LHCN-M2 (cell line): ENCODE data around the gene NCCRP1. TPM values are rescaled to one million over a fixed set of nuclear protein-coding genes. Genes with fewer than 3 reads are reported as not detected.

Experiments used
- DNase-seq: peaks from one replicate; pipeline ENCODE4 v3.0.0-alpha.2; 2012; ENCODE audit warnings: low read depth
- total RNA-seq: library from RNA; depleted of rRNA; stranded (reverse); fragments of >200 nt; gene quantifications from 2 replicates; pipeline ENCODE4 v1.2.3, GENCODE V29; 2014

The NCCRP1 gene
- total RNA-seq, 1 experiment from 2014 or later = not detected

DNA sequence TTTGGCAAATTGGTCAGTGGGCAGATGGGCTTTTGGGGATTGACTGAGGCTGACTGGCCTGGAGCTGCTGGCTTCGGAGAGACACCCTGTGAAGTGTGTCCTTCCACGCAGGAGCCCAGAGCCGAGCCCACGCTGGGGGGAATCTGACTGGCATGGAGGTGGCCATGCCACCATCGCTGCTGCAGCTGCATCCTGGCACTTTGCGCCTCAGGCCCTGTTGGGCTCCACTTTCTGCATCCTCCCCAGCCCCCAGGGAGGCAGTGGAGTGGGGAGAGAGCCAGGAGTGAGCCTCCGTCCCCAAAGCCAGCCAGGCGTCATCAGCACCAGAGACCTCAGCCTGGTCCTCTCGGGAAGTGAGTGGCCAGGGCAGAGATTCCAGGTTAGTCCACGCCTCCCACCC is 17.0 kb upstream of the NCCRP1 start:
- no peak for DNase-seq

DNA sequence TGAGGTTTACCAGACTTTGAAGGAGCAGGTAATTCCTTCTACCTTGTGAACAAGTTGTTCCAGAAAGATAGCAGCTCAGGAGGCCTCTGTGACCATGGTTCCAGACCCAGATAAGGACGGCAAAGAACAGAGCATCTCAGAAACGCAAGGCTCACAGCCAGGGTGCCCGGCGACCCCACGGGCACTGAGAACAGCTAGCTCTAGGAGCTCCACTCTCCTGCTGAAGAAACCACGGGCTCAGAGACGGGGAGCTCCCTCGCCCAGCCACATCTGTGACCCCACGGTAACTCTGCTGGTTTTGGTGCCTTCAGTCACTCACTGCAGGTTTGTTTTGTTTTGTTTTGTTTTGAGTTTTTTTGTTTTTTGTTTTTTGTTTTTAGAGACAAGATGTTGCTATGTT is 16.0 kb upstream of the NCCRP1 start:
- DNase-seq = no peak

DNA sequence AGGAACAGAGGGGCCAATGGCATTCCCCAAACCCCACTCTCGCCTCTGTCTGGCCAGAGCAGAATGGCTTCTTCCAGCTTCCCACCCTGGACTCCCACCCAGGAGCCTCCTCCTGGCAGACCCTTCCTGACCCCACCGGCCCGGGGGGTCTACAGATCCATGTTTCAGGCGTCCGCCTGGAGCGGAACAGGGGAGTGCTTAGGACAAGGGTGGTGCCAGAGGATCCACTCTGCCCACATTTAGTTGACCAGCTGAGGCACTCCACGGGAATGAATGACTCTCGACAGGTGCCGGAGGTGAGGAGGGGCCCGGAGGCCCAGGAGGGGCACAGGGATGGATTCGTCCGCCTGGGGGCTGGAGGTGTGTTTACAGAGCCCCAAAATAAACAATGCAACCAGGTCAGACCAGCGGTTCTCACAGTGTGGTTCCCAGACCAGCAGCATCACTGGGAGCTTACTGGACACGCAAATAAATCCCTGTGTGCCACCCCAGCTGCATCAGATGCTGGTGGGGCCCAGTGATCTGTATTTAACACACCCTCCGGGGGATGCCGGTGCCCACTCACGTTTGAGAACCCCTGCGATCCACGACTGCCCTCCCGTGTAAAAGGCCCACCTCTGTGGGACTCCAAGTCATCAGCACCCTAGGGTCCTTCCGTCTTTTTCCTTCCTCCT is 15.1 kb upstream of the NCCRP1 start:
- DNase-seq = no peak

DNA sequence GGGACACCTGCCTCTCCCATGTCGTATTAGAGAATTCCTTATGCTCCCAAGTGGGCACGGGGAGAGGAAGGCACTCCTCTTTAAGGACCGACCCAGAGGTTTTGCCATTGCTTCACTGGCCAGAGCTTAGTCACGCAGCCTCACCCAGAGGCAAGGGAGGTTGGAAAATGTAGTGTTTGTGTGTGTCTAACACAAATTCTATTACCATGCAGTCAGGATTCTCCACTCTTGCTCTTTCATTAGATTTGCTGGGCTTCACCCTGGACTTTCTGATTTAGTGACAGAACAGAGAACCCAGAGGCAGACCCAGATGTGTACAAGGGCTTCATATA is 14.6 kb upstream of the NCCRP1 start:
- DNase-seq = no peak

DNA sequence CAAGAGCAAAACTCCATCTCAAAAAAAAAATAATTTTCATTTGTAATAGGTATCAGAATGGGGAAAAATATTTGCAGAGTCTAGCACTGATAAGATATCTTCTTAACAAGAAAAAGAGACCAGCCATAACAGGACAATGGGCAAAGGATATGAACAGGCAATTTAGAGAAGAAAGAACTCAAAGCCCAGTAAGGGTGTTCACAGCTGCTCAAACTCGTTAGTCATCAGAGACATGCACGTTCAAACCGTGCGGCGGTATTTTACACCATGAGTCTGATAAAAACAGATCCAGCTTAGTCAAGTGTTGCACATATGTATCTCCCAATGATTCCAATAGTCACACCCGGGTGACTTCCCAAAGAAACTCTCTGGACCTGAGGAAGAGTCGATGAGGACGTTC is 13.7 kb upstream of the NCCRP1 start:
- DNase-seq = peak; percentile 35

DNA sequence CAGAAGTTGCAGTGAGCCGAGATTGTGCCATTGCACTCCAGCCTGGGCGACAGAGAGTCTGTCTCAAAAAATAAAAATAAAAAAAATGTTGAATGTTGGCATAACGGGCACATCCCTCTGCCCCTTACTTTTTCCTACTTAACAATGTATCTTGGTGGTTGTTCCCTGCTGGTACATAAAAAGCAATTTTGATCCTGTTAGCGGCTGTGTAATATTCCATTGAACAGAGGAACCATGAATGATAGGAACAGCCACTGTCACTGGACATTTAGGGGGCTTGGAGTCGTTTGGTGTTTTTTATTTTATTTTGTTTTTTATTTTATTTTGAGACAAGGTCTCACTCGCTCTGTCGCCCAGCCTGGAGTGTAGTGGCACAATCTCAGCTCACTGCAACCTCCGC is 10.4 kb upstream of the NCCRP1 start:
- no peak for DNase-seq

DNA sequence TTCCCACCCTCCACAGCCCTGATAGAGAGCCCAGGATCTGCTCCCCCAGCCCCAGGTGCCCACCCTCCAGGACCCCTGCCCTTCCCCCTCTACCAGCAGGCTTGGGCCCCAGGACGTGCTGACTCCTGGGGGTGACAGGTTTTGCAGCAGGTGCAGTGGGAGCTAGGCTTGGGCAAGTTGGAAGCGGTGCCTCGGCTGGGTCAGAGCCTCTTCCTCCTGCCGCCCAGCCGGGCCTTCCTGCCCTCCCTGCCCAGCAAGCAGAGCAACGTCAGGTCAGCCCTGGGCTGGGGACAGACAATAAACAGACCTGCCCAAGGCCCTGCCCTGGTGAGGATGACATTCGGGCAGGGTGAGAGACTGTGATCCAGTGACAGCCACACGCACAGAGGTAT is 9.2 kb upstream of the NCCRP1 start:
- DNase-seq = no peak

DNA sequence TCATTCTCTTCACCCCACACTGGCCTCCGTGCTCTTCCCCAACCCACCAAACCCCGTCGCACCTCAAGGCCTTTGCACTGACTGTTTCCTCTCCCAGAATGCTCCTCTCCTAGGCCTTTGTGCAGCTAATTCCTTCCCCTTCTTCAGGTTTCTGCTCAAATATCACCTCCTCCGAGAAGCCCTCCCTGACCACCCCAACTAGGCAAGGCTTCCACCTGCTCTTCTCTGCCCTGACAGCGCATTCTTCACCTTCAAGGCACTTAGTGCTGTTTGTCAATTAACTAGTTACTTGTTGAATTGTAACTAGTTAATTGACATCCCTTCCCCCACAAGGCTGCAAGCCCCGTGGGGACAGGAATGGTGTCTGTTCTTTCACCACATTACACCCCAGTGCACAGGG is 7.8 kb upstream of the NCCRP1 start:
- peak; percentile 15 for DNase-seq

DNA sequence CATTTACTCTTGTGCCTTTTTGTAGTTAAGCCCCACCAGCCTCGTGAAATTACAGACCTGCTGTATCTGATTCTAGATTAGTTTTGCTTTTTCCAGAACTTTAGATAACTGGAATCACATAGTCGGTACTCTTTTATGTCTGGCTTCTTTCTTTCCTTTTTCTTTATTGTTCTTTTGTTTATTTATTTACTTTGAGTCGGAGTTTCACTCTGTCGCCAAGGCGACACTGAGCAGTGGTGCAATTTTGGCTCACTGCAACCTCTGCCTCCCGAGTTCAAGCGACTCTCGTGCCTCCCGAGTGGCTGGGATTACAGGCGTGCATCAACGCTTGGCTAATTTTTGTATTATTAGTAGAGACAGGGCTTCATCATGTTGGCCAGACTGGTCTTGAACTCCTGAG is 6.0 kb upstream of the NCCRP1 start:
- no peak for DNase-seq

DNA sequence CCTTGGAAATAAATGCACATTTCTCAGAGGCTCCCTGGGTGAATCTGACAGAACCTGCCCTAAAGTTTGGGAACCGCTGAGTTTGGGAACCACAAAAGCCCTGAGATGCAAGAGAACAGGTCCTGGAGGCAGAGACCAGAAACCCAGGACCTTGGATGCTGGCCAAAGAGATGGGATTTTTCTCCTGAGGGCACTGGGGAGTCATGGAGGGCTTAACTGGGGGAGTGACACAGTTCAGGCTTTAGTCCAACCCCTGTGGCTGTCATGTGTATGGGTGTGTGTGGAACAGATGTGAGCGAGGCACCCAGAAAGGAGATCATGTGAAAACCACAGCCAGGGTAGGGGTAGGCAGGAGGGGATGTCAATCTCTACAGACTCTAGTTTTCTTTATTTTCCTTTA is 3.9 kb upstream of the NCCRP1 start:
- no peak for DNase-seq

DNA sequence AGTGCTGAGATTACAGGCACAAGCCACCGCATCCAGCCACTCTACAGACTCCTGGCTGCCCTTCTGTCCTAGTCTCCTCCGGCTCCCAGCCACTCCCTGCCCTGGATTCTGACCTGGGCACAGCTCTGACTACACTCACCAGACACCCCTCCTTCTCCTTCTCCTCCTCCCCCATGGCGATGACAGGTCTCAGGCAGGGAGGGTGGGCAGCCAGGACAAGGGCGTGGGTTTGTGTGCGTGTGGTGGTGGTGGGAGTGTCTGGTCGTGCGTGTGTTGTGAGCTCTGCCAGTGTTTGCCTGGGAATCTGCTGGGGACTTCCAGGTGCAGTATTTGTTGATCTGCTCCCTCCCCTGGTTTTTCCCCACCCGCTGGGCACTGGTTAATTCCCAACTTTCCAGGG is 3.0 kb upstream of the NCCRP1 start:
- no peak for DNase-seq

DNA sequence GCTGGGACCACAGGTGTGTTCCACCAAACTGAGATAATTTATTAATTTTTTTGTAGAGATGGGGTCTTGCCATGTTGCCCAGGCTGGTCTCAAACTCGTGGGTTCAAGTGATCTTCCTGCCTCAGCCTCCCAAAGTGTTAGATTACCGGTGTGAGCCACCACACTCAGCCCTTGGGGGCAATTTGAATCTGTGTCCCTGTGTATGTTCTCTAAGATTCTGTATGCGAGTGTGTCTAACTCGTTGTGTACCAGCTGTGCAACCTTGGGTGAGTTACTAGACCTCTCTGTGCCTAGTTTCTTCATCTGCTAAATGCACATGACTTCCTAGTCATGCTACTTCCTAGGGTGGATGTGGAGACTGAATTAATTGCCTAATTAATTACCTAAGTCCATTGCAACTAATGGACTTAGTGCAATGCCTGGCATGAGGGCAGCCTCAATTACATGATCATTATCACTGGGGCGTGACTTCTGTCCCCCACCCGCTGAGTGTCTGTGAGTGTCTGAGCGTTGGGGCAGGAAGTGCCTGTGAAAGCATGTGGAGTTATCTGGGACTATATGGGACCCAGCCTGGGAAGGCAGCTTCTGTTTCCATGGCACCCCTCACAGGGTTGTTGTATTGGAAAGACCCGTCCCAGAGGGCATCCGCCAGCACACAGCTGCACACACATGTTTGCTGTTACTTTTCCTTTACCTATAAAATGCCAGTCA is 1.8 kb upstream of the NCCRP1 start:
- DNase-seq = no peak

DNA sequence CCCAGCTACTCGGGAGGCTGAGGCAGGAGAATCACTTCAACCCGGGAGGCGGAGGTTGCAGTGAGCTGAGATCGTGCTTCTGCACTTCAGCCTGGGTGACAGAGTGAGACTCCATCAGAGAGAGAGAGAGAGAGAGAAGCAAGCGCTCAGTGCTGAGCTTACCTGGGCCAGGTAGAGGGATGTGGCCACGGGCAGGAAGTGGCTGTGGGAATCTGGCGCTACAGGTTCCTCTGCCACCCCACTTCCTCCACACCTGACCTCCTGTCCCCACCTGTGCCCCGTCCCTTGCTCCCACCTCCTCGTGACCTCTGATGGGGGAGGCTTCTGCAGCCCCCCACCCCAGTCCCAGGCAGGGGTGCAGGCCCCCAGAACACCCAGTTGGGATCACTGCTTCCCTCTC is 1.0 kb upstream of the NCCRP1 start:
- DNase-seq = no peak

DNA sequence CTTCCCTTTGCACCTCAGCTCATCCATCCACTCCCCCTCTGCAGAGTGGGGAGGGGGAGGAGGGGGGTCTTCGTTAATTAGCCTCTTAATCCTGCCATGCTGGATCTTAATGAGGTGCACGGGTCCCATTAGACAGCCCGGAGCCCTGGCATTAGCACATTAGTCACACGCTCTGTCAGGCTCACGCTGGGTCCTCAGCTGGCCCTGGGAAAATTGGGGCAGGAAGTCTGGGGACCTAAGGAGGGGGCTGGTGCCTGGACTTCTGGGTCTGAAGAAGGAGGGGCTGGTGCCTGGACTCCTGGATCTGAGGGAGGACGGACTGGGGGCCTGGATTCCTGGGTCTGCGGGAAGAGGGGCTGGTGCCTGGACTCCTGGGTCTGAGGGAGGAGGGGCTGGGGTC is 444 bp upstream of the NCCRP1 start:
- DNase-seq = no peak

DNA sequence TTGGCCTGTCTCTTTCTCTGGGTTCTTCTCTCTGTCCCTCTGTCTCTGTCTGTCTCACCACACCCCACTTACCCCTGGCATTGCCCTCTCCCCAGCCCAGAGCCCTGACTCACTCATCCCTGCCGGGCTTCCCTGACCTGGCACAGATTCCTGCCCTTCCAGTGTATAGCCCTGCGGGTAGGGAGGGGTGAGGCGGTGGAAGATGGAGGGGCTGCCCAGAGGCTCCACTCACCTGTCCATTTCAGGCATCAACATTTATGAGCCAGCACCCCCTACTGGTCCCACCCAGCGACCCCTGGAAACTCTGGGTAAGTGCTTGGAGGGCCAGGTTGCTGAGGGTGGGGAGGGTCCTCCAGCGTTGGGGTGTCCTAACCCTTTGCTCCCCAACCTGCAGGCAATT is 1.0 kb downstream of the NCCRP1 start:
- no peak for DNase-seq

DNA sequence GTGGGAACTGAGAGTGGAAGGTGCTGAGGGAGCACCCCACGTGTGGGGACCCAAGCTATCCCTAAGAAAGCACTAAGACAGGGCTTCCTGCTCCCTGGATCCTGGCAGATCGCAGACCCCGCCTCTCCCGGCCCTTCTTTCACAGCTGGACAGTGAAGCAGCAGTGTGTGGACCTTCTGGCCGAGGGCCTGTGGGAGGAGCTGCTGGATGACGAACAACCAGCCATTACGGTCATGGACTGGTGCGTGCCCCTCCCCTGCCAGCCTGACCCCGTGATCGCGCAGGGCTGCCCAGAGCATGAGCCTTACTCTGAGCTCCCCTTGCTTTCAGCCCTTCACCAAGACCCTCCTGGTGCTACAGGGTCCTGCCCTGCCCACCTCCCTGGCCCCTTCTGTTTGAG is 2.3 kb downstream of the NCCRP1 start:
- DNase-seq = peak; percentile 67

DNA sequence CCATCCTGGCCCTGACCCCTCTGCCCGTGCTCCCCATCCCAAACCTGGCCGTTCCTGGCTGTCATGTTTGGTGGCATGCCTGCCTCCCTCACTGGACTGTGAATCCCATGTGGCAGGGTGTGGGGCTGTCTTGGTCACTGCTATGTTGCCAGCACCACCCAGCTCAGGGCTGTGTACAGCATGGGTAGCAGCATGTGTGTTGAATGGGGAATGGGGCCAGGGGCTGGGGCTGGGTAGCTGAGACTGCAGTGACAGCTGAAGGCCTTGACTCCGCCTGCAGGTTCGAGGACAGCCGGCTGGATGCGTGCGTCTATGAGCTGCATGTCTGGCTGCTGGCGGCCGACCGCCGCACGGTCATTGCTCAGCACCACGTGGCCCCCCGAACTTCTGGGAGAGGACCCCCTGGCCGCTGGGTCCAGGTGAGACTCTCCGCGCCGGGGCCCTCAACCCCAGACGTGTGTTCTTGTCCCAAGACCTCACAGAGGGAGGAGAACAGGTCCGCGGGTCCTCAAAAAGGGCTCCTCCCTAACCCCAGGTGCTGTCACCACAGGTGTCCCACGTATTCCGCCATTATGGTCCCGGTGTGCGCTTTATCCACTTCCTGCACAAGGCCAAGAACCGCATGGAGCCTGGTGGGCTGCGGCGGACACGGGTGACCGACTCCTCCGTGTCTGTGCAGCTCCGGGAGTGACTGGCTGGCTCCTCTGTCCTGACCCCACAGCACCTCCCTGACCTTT is 3.5 kb downstream of the NCCRP1 start:
- DNase-seq = no peak

DNA sequence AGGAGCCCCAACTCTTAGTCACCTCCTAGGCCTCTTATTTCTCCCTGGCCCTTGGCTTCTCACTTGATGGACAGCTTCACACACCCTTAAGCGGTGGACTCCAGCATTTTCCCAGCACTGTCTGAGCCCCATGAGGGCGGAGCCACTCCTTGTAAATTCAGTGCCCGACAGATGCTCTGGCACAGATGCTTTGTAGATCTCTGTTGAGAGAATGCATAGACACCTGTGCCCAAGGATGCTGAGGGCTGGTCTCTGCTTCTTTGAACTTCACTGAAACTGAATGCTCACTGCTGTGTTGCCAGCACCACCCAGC is 4.0 kb downstream of the NCCRP1 start:
- DNase-seq = no peak

DNA sequence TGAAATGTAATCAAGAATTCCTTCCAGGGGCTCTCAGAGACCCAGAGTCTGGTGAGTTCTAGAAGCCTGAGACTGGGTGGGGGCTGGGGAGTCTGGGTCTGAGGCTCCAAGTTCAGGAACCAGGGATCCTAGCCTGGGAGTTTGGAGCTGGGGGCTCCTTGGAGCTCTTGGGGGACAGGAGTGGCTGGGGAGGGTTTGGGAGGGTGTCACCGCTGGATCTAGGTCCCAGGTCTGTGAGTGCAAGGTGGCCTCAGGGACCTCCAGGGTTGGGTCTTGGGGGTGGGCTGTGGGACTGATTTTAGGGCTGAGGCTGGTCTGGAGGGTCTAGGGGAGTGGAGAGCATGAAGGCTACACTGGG is 6.2 kb downstream of the NCCRP1 start:
- DNase-seq = no peak

DNA sequence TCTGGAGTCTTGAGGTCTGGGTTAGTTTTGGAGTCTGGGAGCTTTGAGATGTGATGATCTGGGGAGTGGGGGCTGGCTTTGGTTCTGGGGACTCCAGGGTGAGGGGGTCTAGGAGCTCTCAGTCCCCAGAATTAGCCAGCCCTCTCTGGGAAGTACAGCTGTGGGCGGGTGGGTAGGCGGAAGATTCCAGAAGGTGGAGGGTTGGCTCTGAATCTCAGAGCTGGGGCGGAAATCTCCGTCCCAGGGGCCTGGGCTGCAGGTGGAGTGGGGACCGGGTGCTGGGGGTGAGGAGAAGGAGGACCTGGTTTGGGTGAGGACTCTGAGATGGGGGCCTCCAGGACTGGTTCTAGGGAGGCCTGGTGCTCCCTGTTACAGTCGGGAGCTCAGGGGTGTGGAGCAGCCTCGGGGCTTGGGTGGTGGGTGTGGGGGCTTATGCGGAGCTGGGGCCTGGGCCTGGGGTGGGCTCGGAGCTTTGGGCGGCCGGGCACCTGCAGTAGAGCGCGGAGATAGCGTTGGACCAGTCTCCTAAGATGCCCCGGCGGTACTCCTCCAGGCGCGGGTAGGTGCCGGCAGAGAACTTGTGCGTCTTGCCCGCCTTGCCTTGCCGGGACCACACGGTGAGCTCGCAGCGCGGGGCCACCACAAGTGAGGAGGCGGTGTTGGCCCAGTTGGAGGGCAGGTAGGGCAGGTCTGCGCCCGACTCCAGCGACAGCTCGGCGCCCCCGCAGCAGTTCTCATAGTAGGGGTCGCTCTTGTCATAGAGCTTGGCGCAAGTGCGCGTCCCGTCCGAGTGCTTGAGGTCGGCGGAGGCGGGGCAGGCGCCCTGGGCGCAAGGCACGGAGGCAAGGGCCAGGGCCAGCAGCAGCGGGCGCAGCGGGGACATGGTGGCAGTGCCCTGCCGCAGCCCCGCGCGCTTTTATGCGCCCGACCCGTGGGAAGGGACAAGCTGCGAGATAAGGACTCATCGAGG is 6.9 kb downstream of the NCCRP1 start, which contains the start of gene SYCN:
SYCN (minus strand) TSS at position 892 of the 970 bp plus-strand sequence; CDS start at position 883, 9 bp downstream.
- no peak for DNase-seq

DNA sequence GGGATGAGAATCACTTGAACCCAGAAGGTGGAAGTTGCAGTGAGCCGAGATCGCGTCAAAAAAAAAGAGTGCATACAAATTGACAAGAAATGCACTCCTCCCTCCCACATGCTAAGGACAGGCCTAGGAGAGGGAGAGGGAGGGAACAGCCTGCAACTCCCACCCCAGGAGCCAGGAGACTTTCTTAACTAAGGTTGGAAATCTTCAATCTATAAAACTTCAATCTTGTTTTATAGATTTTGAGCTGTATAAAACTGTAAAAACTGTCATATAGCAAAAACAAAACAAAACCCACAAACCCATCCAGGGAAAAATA is 8.6 kb downstream of the NCCRP1 start:
- no peak for DNase-seq

DNA sequence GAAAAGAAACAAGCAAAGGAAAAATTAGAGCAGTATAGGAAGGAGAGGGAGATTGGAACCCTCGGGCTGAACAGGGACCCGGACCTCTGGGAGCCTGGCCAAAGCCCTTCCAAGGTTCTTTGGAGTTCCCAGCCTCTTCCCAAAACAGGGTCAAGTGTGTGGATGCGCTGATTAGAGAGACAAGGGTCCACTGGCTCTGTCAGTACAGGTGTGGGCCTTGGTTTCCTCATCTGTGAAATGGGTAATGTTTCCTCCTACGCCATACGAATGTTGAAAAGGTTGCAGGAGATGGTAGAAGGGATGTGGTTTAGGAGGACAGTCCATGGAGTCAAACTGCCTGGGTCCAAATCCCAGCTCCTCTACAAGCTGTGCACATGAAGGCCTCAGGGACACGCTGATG is 9.4 kb downstream of the NCCRP1 start:
- DNase-seq = no peak
